GM12872 (cell line): Measurements from ENCODE around the gene EAF1.

Experiments used
- TF ChIP-seq, protein P1 (sequence below): IDR thresholded peaks from 3 replicates; pipeline ENCODE4 v1.5.1; 2011; ENCODE audit warnings: low read depth, mild to moderate bottlenecking, low read length, moderate library complexity; ENCODE audit not compliant: insufficient read depth

EAF1 gene

DNA sequence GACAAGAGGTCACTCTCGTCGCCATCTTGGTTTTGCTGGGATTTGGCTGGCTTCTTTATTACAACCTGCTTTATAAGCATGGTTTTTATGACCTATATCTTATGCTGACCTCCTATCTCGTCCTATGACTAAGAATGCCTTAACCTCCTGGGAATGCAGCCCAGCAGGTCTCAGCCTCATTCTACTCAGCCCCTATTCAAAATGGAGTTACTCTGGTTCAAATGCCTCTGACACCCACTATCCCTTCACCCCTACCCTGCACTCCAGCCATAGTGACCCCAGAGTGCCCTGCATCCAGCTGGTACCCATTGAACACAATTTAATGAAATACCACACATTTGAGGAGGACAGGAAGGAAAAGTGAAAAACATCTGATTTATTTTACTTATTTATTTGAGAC, 23.4 kb upstream of the EAF1 start:
- TF ChIP-seq, protein P1, sequence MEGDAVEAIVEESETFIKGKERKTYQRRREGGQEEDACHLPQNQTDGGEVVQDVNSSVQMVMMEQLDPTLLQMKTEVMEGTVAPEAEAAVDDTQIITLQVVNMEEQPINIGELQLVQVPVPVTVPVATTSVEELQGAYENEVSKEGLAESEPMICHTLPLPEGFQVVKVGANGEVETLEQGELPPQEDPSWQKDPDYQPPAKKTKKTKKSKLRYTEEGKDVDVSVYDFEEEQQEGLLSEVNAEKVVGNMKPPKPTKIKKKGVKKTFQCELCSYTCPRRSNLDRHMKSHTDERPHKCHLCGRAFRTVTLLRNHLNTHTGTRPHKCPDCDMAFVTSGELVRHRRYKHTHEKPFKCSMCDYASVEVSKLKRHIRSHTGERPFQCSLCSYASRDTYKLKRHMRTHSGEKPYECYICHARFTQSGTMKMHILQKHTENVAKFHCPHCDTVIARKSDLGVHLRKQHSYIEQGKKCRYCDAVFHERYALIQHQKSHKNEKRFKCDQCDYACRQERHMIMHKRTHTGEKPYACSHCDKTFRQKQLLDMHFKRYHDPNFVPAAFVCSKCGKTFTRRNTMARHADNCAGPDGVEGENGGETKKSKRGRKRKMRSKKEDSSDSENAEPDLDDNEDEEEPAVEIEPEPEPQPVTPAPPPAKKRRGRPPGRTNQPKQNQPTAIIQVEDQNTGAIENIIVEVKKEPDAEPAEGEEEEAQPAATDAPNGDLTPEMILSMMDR, result no peak

DNA sequence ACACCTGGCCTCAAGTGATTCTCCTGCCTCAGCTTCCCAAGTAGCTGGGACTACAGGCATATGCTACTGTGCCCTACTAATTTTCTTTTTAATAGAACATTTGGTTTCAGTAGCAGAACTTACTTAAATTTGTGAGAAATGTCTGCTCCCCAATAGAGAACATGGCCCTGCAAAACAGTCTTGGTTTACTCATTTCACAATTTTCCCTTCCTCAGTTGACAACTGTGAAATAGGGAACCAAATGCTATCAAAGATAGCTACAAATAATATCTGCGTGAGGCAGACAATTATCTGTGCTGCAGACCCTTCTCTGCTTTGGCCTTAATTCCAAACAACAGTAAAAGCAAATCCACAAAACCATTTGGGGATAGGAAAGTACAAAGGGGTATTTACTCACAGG, 22.6 kb upstream of the EAF1 start:
- TF ChIP-seq, protein P1, result no peak

DNA sequence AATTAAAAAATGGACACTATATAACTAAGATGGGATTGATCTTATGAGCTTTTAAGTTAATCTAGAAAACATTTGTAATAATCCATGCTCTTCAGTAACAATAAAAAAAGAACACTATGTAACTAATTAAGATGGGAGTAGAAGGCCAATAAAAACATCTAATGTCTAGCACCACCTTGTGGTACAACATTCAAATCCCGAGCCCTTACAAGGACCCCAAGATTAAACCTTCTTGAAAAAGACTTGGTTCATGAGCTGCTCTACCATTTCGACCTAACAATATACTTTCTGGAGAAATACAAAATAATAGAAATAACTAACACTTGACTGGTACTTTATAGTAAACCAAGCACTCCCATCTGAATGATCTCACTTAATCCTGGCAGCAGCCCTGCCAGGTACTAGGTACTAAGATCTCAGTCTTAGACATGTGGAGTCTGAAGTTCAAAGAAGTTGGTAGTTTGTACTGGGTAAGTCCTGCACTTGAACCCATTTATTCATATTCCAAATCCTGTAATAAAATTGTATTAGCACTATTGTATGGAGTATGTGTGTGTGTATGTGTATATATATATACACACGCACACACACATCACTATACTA, 21.8 kb upstream of the EAF1 start:
- TF ChIP-seq, protein P1, result peak; percentile 58

DNA sequence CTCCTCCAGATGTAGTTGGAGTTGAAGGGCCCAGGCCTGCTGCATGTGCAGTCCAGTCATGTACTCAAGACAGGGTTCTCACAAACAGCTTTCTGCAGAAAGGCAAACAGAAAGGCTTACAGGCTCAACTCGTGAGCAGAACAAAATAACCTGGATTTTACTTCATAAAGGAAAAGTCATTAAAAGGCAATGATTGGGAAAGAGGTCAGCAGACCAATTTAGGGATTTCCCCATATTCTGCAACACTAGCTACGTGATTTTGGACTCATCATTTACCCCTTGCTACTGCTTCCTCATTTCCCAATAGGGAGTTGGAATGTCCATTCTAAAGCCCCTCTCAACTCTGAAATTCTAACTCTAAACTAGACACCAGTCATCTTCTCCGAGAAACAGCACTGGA, 18.2 kb upstream of the EAF1 start:
- TF ChIP-seq, protein P1, result no peak

DNA sequence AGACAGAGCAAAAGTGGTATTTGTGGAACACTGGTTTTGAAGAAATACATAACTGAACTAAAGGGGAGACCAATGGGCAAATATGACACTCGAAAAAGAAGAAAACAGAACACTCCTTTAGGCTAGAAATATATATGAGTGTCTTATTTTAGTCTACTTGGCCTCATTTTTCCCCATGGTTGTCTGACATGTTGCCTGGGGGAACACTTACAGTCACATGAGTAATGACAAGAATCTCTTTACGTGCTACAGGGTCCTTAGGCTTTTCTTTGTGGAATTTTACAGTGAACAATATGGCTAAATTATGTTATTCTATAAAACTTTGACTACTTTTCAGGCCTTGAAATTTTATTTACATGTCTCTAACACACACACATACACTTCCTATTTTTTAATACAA, 17.6 kb upstream of the EAF1 start:
- TF ChIP-seq, protein P1, result no peak

DNA sequence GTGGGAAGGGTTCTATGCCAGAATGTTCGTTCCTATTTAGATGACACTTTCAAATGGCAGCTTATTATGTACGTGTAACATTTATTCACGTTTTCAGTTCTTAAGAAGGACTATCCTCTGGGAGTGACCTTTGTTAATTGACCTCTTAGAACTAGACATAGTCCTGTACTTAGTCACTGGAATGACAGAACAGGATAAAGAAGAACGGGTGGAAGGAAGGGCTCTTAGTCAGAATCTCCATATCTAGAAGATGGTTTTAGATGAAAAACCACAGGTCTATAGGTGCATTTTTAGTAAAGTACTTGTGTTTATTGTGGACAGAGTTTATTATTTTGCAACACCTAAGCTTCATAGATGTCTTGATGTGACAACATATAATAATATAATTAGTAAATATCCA, 6.5 kb upstream of the EAF1 start:
- TF ChIP-seq, protein P1, result no peak

DNA sequence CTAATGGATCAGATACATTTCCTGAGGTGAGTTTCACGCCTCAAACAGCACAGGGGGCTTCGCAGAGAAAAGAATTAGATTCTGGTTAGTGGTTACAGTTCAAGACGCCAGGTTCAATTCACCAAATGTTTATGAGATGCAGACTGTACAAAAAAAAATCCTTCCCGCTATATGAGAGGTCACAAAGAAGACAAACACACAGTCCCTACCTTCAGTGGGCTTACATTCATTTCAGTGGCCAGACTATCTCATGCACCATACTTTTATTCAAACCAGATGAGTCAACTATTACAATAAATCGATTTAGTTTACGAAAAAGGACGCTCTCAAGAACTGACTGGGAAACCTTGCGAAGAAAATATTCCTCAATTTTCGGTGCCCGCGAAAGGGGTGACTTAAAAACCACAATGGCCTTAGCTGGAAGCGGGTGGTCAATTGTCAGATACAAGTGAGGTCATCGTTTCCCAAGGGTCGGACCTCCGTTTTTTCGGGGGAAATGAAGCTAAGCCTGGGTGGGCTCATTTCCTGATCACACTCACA, 749 bp upstream of the EAF1 start:
- TF ChIP-seq, protein P1, result no peak
